K562 (cell line): Measurements from ENCODE around the gene VAMP8. TPM values are rescaled to one million over a fixed set of nuclear protein-coding genes. Genes with fewer than 3 reads are reported as not detected.

Experiments used
- ARHGAP35 ChIP-seq: fragments of 450-650 bp; IDR thresholded peaks from 2 replicates; pipeline ENCODE4 v1.6.1; 2018; ENCODE audit not compliant: partially characterized antibody
- CBFB ChIP-seq: sonication (generic); formaldehyde crosslinking; IDR thresholded peaks from 2 replicates; pipeline ENCODE4 v1.4.0; 2020; ENCODE audit warnings: mild to moderate bottlenecking, missing genetic modification reagents
- FOXA3 ChIP-seq, 2 experiments: fragments of 450-650 bp in 1 of 2; sonication (generic) in 1 of 2; formaldehyde crosslinking; IDR thresholded peaks in 1 of 2; conservative IDR thresholded peaks in 1 of 2; 2 replicates each; pipeline versions ENCODE4 v1.4.0 to v1.8.0; 2020 to 2022; ENCODE audit warnings: mild to moderate bottlenecking in 2 of 2, missing genetic modification reagents in 1 of 2
- FOXP1 ChIP-seq: sonication (generic); formaldehyde crosslinking; IDR thresholded peaks from 2 replicates; pipeline ENCODE4 v1.8.0; 2022; ENCODE audit warnings: mild to moderate bottlenecking, missing genetic modification reagents
- HSF4 ChIP-seq: fragments of 250-450 bp; sonication (Bioruptor Pico); IDR thresholded peaks from 2 replicates; pipeline ENCODE4 v2.1.2; 2022; ENCODE audit warnings: mild to moderate bottlenecking, moderate library complexity, borderline replicate concordance
- KDM4B ChIP-seq, 2 experiments: fragments of 450-650 bp in 1 of 2; sonication (generic) in 1 of 2; IDR thresholded peaks; 2 replicates each; pipeline ENCODE4 v1.6.1; 2016 to 2017; ENCODE audit warnings: borderline replicate concordance in 2 of 2, antibody characterized with exemption in 1 of 2, low read depth in 1 of 2, mild to moderate bottlenecking in 1 of 2
- MEIS2 ChIP-seq: fragments of 450-650 bp; IDR thresholded peaks from 2 replicates; pipeline ENCODE4 v1.6.1; 2014; ENCODE audit warnings: mild to moderate bottlenecking; ENCODE audit not compliant: partially characterized antibody
- PHF21A ChIP-seq: fragments of 450-650 bp; IDR thresholded peaks from 2 replicates; pipeline ENCODE4 v1.6.1; 2017; ENCODE audit warnings: low read depth, borderline replicate concordance
- POLR2AphosphoS2 ChIP-seq: IDR thresholded peaks from 2 replicates; pipeline ENCODE4 v1.6.1; 2012; ENCODE audit warnings: low read length, improper control_type of control experiment
- PPARD ChIP-seq: fragments of 250-450 bp; sonication (Bioruptor Pico); IDR thresholded peaks from 2 replicates; pipeline ENCODE4 v1.8.0; 2022; ENCODE audit warnings: inconsistent platforms, mild to moderate bottlenecking, moderate library complexity
- RFX5 ChIP-seq: IDR thresholded peaks from 2 replicates; pipeline ENCODE4 v1.6.1; 2011; ENCODE audit warnings: low read depth, mild to moderate bottlenecking, improper control_type of control experiment, low read length
- SIN3B ChIP-seq: fragments of 450-650 bp; IDR thresholded peaks from 2 replicates; pipeline ENCODE4 v1.6.1; 2017; ENCODE audit warnings: low read depth, mild to moderate bottlenecking, moderate library complexity
- SIX5 ChIP-seq, 2 experiments: IDR thresholded peaks; 2 replicates each; pipeline ENCODE4 v1.6.1; 2011; ENCODE audit warnings: low read length in 2 of 2, borderline replicate concordance in 1 of 2, low read depth in 1 of 2, mild to moderate bottlenecking in 1 of 2, moderate library complexity in 1 of 2; ENCODE audit not compliant: insufficient read depth in 1 of 2
- ZNF274 ChIP-seq: IDR thresholded peaks from 2 replicates; pipeline ENCODE4 v1.6.1; 2011; ENCODE audit warnings: low read depth, mild to moderate bottlenecking, low read length, moderate library complexity, borderline replicate concordance
- ZNF311 ChIP-seq: fragments of 250-450 bp; sonication (Bioruptor Pico); IDR thresholded peaks from 2 replicates; pipeline ENCODE4 v1.4.0; 2020; ENCODE audit warnings: mild to moderate bottlenecking, moderate library complexity
- ZNF347 ChIP-seq: fragments of 450-650 bp; formaldehyde crosslinking; IDR thresholded peaks from 2 replicates; pipeline ENCODE4 v1.4.0; 2020; ENCODE audit warnings: low read depth, mild to moderate bottlenecking, moderate library complexity
- polyA plus RNA-seq, 8 experiments: library from polyadenylated mRNA; depleted of rRNA in 4 of 8; stranded (reverse) in 5 of 8; unstranded in 3 of 8; fragments of >200 nt; fragmentation: Nextera tagmentation in 2 of 8; fragmentation: Illumina TruSeq in 1 of 8; extraction: Ambion mirVana in 2 of 8; extraction: Trizol in 1 of 8; gene quantifications; 2 replicates each; pipeline versions ENCODE4 v1.2.1 to v1.2.3, GENCODE V29; 2011 to 2014; ENCODE audit warnings: inconsistent platforms in 1 of 8, missing spikeins in 1 of 8
- total RNA-seq, 7 experiments: library from RNA; depleted of rRNA in 6 of 7; stranded (reverse); fragments of >200 nt in 6 of 7; fragmentation: Illumina TruSeq in 2 of 7; extraction: Trizol in 2 of 7; gene quantifications; 2 replicates each; pipeline versions ENCODE4 v1.2.1 to v1.2.3, GENCODE V29; 2011 to 2021; ENCODE audit warnings: low replicate concordance in 1 of 7
- TF ChIP-seq, protein P1 (sequence below), 2 experiments: fragments of 150-350 bp in 1 of 2; IDR thresholded peaks; 2 replicates each; pipeline ENCODE4 v1.6.1; 2012 to 2016; ENCODE audit warnings: low read depth in 2 of 2, low read length in 2 of 2, mild to moderate bottlenecking in 1 of 2, moderate library complexity in 1 of 2
- TF ChIP-seq, protein P2 (sequence below): fragments of 250-450 bp; sonication (Bioruptor Pico); IDR thresholded peaks from 2 replicates; pipeline ENCODE4 v1.9.0; 2021; ENCODE audit warnings: mild to moderate bottlenecking, inconsistent platforms
- TF ChIP-seq, protein P3 (sequence below): fragments of 150-350 bp; conservative IDR thresholded peaks from 2 replicates; pipeline ENCODE4 v1.6.1; 2014; ENCODE audit warnings: low read length

The VAMP8 gene
- total and polyA plus RNA-seq, 9 of the 15 experiments (the other 6 are each of a cell fraction or from before 2014, with no cell fraction given), result 107 to 571 (median 248) TPM

GRCh38 chr2:85577386-85578242 lies at the start of gene VAMP8 (continued):
- TF ChIP-seq, protein P1, sequence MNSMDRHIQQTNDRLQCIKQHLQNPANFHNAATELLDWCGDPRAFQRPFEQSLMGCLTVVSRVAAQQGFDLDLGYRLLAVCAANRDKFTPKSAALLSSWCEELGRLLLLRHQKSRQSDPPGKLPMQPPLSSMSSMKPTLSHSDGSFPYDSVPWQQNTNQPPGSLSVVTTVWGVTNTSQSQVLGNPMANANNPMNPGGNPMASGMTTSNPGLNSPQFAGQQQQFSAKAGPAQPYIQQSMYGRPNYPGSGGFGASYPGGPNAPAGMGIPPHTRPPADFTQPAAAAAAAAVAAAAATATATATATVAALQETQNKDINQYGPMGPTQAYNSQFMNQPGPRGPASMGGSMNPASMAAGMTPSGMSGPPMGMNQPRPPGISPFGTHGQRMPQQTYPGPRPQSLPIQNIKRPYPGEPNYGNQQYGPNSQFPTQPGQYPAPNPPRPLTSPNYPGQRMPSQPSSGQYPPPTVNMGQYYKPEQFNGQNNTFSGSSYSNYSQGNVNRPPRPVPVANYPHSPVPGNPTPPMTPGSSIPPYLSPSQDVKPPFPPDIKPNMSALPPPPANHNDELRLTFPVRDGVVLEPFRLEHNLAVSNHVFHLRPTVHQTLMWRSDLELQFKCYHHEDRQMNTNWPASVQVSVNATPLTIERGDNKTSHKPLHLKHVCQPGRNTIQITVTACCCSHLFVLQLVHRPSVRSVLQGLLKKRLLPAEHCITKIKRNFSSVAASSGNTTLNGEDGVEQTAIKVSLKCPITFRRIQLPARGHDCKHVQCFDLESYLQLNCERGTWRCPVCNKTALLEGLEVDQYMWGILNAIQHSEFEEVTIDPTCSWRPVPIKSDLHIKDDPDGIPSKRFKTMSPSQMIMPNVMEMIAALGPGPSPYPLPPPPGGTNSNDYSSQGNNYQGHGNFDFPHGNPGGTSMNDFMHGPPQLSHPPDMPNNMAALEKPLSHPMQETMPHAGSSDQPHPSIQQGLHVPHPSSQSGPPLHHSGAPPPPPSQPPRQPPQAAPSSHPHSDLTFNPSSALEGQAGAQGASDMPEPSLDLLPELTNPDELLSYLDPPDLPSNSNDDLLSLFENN (IDR thresholded peaks at IDR 0.05; ENCODE audit: low read depth in 2 of 2, low read length in 2 of 2), result no peak
- TF ChIP-seq ZNF274, result no peak
- TF ChIP-seq SIN3B, result no peak
- no peak for TF ChIP-seq PPARD (CRISPR knock-in tag)
- TF ChIP-seq FOXP1, result no peak
- no peak for TF ChIP-seq PHF21A
- no peak for TF ChIP-seq MEIS2
- no peak for TF ChIP-seq RFX5
- TF ChIP-seq ARHGAP35, result no peak
- no peak for TF ChIP-seq FOXA3 (CRISPR knock-in tag; conservative IDR thresholded peaks at IDR 0.05 in 1 of 2, IDR thresholded peaks at IDR 0.05 in 1 of 2)
- TF ChIP-seq POLR2AphosphoS2, result no peak
- no peak for TF ChIP-seq ZNF347 (CRISPR knock-in tag)
- TF ChIP-seq CBFB, result no peak
- no peak for TF ChIP-seq ZNF311 (CRISPR knock-in tag)
- TF ChIP-seq SIX5 (IDR thresholded peaks at IDR 0.05; ENCODE audit: borderline replicate concordance in 1 of 2, insufficient read depth in 1 of 2, low read depth in 1 of 2, low read length in 2 of 2), result no peak
- TF ChIP-seq, protein P2, sequence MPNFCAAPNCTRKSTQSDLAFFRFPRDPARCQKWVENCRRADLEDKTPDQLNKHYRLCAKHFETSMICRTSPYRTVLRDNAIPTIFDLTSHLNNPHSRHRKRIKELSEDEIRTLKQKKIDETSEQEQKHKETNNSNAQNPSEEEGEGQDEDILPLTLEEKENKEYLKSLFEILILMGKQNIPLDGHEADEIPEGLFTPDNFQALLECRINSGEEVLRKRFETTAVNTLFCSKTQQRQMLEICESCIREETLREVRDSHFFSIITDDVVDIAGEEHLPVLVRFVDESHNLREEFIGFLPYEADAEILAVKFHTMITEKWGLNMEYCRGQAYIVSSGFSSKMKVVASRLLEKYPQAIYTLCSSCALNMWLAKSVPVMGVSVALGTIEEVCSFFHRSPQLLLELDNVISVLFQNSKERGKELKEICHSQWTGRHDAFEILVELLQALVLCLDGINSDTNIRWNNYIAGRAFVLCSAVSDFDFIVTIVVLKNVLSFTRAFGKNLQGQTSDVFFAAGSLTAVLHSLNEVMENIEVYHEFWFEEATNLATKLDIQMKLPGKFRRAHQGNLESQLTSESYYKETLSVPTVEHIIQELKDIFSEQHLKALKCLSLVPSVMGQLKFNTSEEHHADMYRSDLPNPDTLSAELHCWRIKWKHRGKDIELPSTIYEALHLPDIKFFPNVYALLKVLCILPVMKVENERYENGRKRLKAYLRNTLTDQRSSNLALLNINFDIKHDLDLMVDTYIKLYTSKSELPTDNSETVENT (CRISPR knock-in tag), result no peak
- TF ChIP-seq KDM4B (IDR thresholded peaks at IDR 0.05; ENCODE audit: borderline replicate concordance in 2 of 2, low read depth in 1 of 2), result no peak
- TF ChIP-seq, protein P3, sequence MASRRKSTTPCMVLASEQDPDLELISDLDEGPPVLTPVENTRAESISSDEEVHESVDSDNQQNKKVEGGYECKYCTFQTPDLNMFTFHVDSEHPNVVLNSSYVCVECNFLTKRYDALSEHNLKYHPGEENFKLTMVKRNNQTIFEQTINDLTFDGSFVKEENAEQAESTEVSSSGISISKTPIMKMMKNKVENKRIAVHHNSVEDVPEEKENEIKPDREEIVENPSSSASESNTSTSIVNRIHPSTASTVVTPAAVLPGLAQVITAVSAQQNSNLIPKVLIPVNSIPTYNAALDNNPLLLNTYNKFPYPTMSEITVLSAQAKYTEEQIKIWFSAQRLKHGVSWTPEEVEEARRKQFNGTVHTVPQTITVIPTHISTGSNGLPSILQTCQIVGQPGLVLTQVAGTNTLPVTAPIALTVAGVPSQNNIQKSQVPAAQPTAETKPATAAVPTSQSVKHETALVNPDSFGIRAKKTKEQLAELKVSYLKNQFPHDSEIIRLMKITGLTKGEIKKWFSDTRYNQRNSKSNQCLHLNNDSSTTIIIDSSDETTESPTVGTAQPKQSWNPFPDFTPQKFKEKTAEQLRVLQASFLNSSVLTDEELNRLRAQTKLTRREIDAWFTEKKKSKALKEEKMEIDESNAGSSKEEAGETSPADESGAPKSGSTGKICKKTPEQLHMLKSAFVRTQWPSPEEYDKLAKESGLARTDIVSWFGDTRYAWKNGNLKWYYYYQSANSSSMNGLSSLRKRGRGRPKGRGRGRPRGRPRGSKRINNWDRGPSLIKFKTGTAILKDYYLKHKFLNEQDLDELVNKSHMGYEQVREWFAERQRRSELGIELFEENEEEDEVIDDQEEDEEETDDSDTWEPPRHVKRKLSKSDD, result 0 out of 2 replicates have a peak, but pooled peaks have one; percentile 38
- no peak for TF ChIP-seq HSF4 (CRISPR knock-in tag)
